Measurements from ENCODE around the gene LILRB2.

The LILRB2 gene

DNA sequence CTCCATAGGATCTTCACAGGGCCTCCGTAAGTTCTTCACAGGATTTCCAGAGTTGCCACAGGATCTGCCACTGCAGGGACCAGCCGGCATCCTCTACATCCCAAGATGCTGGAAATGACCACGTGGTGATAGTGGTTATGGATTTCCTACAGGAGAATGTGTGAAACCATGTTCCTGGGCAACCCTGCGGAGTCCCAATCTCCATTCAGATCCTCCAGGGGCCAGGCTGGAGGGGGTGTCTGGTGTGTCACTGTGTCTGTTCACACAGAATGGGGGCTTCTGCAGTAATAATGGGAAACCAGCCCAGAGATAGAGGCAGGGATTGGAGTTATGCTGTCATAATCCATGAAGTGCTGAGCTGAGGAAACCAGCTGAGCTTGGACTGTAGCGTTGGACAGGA is 47.0 kb downstream of the LILRB2 start:
- Histone ChIP-seq H2BK120ac (ENCODE audit: low read depth, low read length) (no peak overlapping the region), H3K27ac (ENCODE audit: low read length, poor library complexity, severe bottlenecking) (no peak overlapping the region), H2BK12ac (ENCODE audit: low read length in 2 of 2) (no peak overlapping the region), H3K4me2 (ENCODE audit: low read length, poor library complexity, severe bottlenecking) (no peak overlapping the region), H3K4ac (ENCODE audit: low read depth in 1 of 2, low read length in 2 of 2) (no peak overlapping the region), H3K27me3 (ENCODE audit: control insufficient read depth in 1 of 2, insufficient read depth in 1 of 2, low read length in 2 of 2) (peaks cover 11 to 49% of the 10 kb centered on the region in 2 experiments), H3K4me3 (ENCODE audit: insufficient read depth in 1 of 2, low read depth in 1 of 2, low read length in 2 of 2) (no peak overlapping the region), H3K23ac (ENCODE audit: low read length in 2 of 2) (no peak overlapping the region), H3K79me1 (replicated peaks; ENCODE audit: low read length, poor library complexity, severe bottlenecking) (no peaks in the 10 kb centered on the region), H3K9me3 (ENCODE audit: control insufficient read depth, low read length) (peaks cover 8% of the 10 kb centered on the region), H3K14ac (ENCODE audit: low read length in 2 of 2) (no peak overlapping the region), H3K4me1 (ENCODE audit: control insufficient read depth, insufficient read depth, low read depth, low read length) (no peaks in the 10 kb centered on the region), H2BK15ac (ENCODE audit: low read depth, poor library complexity, severe bottlenecking) (no peak overlapping the region), H4K91ac (ENCODE audit: low read length) (no peak overlapping the region), H3K9ac (ENCODE audit: low read length) (no peak overlapping the region), H4K8ac (ENCODE audit: low read length) (no peak overlapping the region), H2AFZ (ENCODE audit: low read depth, low read length) (no peak overlapping the region), H3K36me3 (ENCODE audit: control insufficient read depth in 1 of 2, insufficient read depth in 2 of 2, low read depth in 1 of 2, low read length in 2 of 2) (no peaks in the 10 kb centered on the region), H2BK5ac (ENCODE audit: low read depth, low read length, poor library complexity, severe bottlenecking) (no peak overlapping the region), H3K18ac (ENCODE audit: low read depth in 1 of 2, low read length in 2 of 2) (no peak overlapping the region), H2AK5ac (ENCODE audit: low read length, severe bottlenecking) (no peak overlapping the region)
- whole genome bisulfite sequencing = 73% methylated on average over 5 of the region's 5 CpGs
- DNase-seq = no peak

DNA sequence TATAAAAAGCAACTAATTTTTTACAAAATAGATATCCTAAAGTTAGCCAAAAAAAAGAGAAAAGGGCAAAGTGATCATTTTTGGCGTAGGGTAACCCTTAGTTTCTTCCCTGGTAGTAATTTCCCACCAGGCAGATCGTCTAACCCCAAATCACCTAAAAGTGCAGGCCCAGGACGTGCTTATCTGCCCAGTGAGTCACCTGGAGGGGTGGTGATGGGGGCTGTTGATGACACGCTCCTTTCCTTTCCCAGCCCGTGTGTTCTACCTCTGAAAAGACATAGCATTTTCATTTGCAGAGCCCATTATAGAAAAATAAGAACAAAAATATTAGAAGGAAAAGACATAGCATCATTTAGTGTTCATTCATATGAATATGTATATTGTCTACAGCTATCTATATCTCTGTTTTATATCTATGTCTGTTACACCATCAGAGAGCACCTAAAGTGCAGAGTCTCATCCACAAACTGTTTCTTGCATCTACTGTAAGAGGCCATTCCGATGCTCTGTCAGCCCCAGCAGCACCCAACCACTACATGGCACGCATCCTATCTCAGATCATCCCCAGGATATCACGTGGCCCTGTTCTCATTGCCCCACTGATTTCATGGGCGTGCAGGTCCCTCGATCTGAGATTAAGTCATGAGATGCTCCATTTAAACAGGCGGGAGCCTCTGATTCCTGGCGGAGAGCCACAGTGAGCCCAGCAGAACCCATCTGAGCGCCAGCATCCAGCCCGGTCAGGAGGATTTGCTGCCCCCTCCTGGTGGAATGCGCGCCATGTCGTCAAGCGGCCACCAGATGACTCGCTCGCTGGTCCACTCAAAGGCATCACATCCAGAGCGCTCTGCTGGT is 49.6 kb downstream of the LILRB2 start:
- H3K9me3 ChIP-seq (ENCODE audit: control insufficient read depth, low read length) = peaks cover 8% of the 10 kb centered on the region
- H2AFZ ChIP-seq (ENCODE audit: low read depth, low read length) = no peak overlapping the region
- 26% methylated on average over 19 of the region's 21 CpGs for WGBS
- no peak overlapping the region for H2BK5ac ChIP-seq (ENCODE audit: low read depth, low read length, poor library complexity, severe bottlenecking)
- H3K27ac ChIP-seq (ENCODE audit: low read length, poor library complexity, severe bottlenecking) = no peak overlapping the region
- H3K4me1 ChIP-seq (ENCODE audit: control insufficient read depth, insufficient read depth, low read depth, low read length) = no peaks in the 10 kb centered on the region
- H3K4me3 ChIP-seq (ENCODE audit: insufficient read depth in 1 of 2, low read depth in 1 of 2, low read length in 2 of 2) = no peak overlapping the region
- H2BK120ac ChIP-seq (ENCODE audit: low read depth, low read length) = no peak overlapping the region
- no peak overlapping the region for H2AK5ac ChIP-seq (ENCODE audit: low read length, severe bottlenecking)
- H3K18ac ChIP-seq (ENCODE audit: low read depth in 1 of 2, low read length in 2 of 2) = no peak overlapping the region
- DNase-seq = peak; percentile 68
- H3K9ac ChIP-seq (ENCODE audit: low read length) = no peak overlapping the region
- H3K27me3 ChIP-seq (ENCODE audit: control insufficient read depth in 1 of 2, insufficient read depth in 1 of 2, low read length in 2 of 2) = peaks cover 11 to 44% of the 10 kb centered on the region in 2 experiments
- no peak overlapping the region for H4K8ac ChIP-seq (ENCODE audit: low read length)
- no peak overlapping the region for H3K14ac ChIP-seq (ENCODE audit: low read length in 2 of 2)
- no peaks in the 10 kb centered on the region for H3K79me1 ChIP-seq (replicated peaks; ENCODE audit: low read length, poor library complexity, severe bottlenecking)
- no peaks in the 10 kb centered on the region for H3K36me3 ChIP-seq (ENCODE audit: control insufficient read depth in 1 of 2, insufficient read depth in 2 of 2, low read depth in 1 of 2, low read length in 2 of 2)
- H4K91ac ChIP-seq (ENCODE audit: low read length) = no peak overlapping the region
- H3K23ac ChIP-seq (ENCODE audit: low read length in 2 of 2) = no peak overlapping the region
- H3K4ac ChIP-seq (ENCODE audit: low read depth in 1 of 2, low read length in 2 of 2) = no peak overlapping the region
- H3K4me2 ChIP-seq (ENCODE audit: low read length, poor library complexity, severe bottlenecking) = no peak overlapping the region
- H2BK12ac ChIP-seq (ENCODE audit: low read length in 2 of 2) = no peak overlapping the region
- H2BK15ac ChIP-seq (ENCODE audit: low read depth, poor library complexity, severe bottlenecking) = no peak overlapping the region

DNA sequence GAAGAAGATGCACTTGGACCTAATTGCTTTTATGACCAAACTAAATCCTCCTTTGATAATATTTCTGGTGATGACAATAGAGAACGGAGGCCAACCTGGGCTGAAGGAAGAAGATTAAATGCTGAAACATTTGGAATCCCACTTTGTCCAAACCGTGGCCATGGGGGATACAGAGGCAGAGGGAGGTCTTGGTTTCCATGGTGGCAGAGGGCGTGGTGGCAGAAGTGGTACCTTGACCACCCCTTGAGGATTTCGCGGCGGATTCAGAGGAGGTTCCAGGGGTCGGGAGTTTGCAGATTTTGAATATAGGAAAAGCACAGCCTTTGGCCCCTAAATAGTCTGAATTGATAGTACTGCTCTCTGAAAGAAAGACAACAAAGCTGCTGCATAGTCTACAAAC is 50.9 kb downstream of the LILRB2 start:
- Histone ChIP-seq H2BK12ac (ENCODE audit: low read length in 2 of 2) (no peak overlapping the region), H3K18ac (ENCODE audit: low read depth in 1 of 2, low read length in 2 of 2) (no peak overlapping the region), H2BK5ac (ENCODE audit: low read depth, low read length, poor library complexity, severe bottlenecking) (no peak overlapping the region), H3K23ac (ENCODE audit: low read length in 2 of 2) (no peak overlapping the region), H2AFZ (ENCODE audit: low read depth, low read length) (no peak overlapping the region), H3K36me3 (ENCODE audit: control insufficient read depth in 1 of 2, insufficient read depth in 2 of 2, low read depth in 1 of 2, low read length in 2 of 2) (no peaks in the 10 kb centered on the region), H4K8ac (ENCODE audit: low read length) (no peak overlapping the region), H3K14ac (ENCODE audit: low read length in 2 of 2) (no peak overlapping the region), H3K79me1 (replicated peaks; ENCODE audit: low read length, poor library complexity, severe bottlenecking) (no peaks in the 10 kb centered on the region), H3K27ac (ENCODE audit: low read length, poor library complexity, severe bottlenecking) (no peak overlapping the region), H3K4me3 (ENCODE audit: insufficient read depth in 1 of 2, low read depth in 1 of 2, low read length in 2 of 2) (no peak overlapping the region), H2BK120ac (ENCODE audit: low read depth, low read length) (no peak overlapping the region), H2AK5ac (ENCODE audit: low read length, severe bottlenecking) (no peak overlapping the region), H3K4ac (ENCODE audit: low read depth in 1 of 2, low read length in 2 of 2) (no peak overlapping the region), H3K4me1 (ENCODE audit: control insufficient read depth, insufficient read depth, low read depth, low read length) (no peaks in the 10 kb centered on the region), H4K91ac (ENCODE audit: low read length) (no peak overlapping the region), H3K9ac (ENCODE audit: low read length) (no peak overlapping the region), H3K9me3 (ENCODE audit: control insufficient read depth, low read length) (peaks cover 6% of the 10 kb centered on the region), H2BK15ac (ENCODE audit: low read depth, poor library complexity, severe bottlenecking) (no peak overlapping the region), H3K27me3 (ENCODE audit: control insufficient read depth in 1 of 2, insufficient read depth in 1 of 2, low read length in 2 of 2) (peaks cover 11 to 41% of the 10 kb centered on the region in 2 experiments), H3K4me2 (ENCODE audit: low read length, poor library complexity, severe bottlenecking) (no peak overlapping the region)
- 88% methylated on average over 7 of the region's 7 CpGs for WGBS
- no peak for DNase-seq

DNA sequence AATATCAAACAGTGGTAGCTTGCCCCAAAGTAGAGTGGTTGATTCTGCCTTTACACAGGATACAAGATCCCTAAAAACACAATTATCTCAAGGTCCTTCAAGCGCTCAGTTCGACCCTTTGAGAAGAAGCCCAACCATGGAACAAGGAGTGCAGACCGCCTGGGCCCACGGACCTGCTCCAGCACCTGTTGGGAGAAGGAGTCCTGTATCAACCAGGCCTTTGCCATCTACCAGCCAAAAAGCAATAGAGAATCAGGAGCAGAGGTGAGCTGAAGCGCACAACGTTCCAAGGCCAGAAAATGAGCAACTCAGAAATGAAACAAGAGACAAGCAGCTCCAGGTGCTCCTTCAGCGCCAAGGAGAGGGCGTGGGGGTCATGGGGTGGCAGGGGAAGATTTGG is 51.8 kb downstream of the LILRB2 start:
- no peak overlapping the region for H3K14ac ChIP-seq (ENCODE audit: low read length in 2 of 2)
- peaks cover 9 to 32% of the 10 kb centered on the region in 2 experiments for H3K27me3 ChIP-seq (ENCODE audit: control insufficient read depth in 1 of 2, insufficient read depth in 1 of 2, low read length in 2 of 2)
- H3K27ac ChIP-seq (ENCODE audit: low read length, poor library complexity, severe bottlenecking) = no peak overlapping the region
- H4K8ac ChIP-seq (ENCODE audit: low read length) = no peak overlapping the region
- H3K4ac ChIP-seq (ENCODE audit: low read depth in 1 of 2, low read length in 2 of 2) = no peak overlapping the region
- no peak overlapping the region for H3K18ac ChIP-seq (ENCODE audit: low read depth in 1 of 2, low read length in 2 of 2)
- no peak overlapping the region for H3K4me2 ChIP-seq (ENCODE audit: low read length, poor library complexity, severe bottlenecking)
- no peak for DNase-seq
- no peak overlapping the region for H3K9ac ChIP-seq (ENCODE audit: low read length)
- no peak overlapping the region for H3K4me3 ChIP-seq (ENCODE audit: insufficient read depth in 1 of 2, low read depth in 1 of 2, low read length in 2 of 2)
- H3K9me3 ChIP-seq (ENCODE audit: control insufficient read depth, low read length) = no peaks in the 10 kb centered on the region
- no peak overlapping the region for H2BK120ac ChIP-seq (ENCODE audit: low read depth, low read length)
- H3K79me1 ChIP-seq (replicated peaks; ENCODE audit: low read length, poor library complexity, severe bottlenecking) = no peaks in the 10 kb centered on the region
- H2AK5ac ChIP-seq (ENCODE audit: low read length, severe bottlenecking) = no peak overlapping the region
- no peak overlapping the region for H2BK5ac ChIP-seq (ENCODE audit: low read depth, low read length, poor library complexity, severe bottlenecking)
- 90% methylated on average over 8 of the region's 8 CpGs for WGBS
- H2BK12ac ChIP-seq (ENCODE audit: low read length in 2 of 2) = no peak overlapping the region
- H4K91ac ChIP-seq (ENCODE audit: low read length) = no peak overlapping the region
- no peak overlapping the region for H2BK15ac ChIP-seq (ENCODE audit: low read depth, poor library complexity, severe bottlenecking)
- no peaks in the 10 kb centered on the region for H3K4me1 ChIP-seq (ENCODE audit: control insufficient read depth, insufficient read depth, low read depth, low read length)
- H3K23ac ChIP-seq (ENCODE audit: low read length in 2 of 2) = no peak overlapping the region
- no peak overlapping the region for H2AFZ ChIP-seq (ENCODE audit: low read depth, low read length)
- no peaks in the 10 kb centered on the region for H3K36me3 ChIP-seq (ENCODE audit: control insufficient read depth in 1 of 2, insufficient read depth in 2 of 2, low read depth in 1 of 2, low read length in 2 of 2)

All from mesenchymal stem cell (in vitro differentiated cells and primary cell).